NCI-H748 treated with DMSO at 0.1 percent for 48 hours (cell line): ENCODE data around the gene AKR1A1.
"Not testable (repeated sequence)": the region's sequence is repeated elsewhere in the genome, so short reads cannot be mapped to it uniquely, and the experiment has no call there.

ENCODE experiments used
- DNase-seq: peaks from one replicate; lab custom pipeline; 2025; lab: John Stamatoyannopoulos, UW

AKR1A1 gene

DNA sequence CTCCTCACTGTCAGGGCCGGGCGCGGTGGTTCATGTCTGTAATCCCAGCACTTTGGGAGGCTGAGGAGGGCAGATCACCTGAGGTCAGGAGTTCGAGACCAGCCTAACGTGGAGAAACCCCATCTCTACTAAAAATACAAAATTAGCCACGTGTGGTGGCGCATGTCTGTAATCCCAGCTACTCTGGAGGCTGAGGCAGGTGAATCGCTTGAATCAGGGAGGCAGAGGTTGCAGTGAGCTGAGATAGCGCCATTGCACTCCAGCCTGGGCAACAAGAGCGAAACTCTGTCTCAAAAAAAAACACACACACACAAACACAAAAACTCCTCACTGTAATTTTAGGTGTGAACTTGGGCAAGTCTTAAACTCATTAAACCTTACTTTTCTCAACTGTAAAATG, 26.7 kb upstream of the AKR1A1 start:
- DNase-seq: not testable (repeated sequence)

DNA sequence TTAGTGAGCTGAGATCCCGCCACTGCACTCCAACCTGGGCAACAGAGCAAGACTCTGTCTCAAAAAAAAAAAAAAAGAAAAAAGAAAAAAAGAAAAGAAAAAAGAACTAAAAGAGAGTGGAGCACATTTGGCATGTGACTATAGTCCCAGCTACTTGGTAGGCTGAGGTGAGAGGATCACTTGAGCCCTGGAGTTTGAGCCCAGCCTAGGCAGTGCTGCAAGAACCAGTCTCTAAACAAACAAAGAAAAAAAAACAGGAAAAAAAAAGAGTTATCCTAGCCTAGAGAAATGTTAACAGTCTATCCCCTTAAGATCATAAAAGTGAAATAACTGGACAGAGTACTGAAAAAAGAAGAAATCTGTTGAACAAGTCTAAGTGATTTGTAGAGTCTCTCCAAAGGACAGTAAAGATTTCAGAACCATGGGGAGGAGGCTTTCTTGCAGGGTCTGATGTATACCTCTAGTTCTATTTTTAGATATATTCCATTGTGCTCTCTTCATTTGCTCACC, 24.4 kb upstream of the AKR1A1 start:
- no peak for DNase-seq

DNA sequence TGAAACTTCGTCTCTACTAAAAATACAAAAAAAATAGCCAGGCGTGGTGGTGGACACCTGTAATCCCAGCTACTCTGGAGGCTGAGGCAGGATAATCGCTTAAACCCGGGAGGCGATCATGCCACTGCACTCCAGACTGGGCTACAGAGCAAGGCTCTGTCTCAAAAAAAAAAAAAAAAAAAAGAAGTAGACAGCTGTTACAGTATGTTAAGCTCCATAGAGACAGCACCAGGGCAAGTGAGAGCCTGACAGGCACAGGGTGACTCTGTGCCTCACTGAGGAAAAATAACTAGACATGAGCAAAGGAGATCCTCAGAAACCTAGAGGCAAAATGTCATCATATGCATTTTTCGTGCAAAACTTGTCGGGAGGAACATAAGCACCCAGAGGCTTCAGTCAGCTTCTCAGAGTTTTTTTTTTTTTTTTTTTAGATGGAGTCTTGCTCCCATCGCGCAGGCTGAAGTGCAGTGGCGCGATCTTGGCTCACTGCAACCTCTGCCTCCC, 19.9 kb upstream of the AKR1A1 start:
- no peak for DNase-seq

DNA sequence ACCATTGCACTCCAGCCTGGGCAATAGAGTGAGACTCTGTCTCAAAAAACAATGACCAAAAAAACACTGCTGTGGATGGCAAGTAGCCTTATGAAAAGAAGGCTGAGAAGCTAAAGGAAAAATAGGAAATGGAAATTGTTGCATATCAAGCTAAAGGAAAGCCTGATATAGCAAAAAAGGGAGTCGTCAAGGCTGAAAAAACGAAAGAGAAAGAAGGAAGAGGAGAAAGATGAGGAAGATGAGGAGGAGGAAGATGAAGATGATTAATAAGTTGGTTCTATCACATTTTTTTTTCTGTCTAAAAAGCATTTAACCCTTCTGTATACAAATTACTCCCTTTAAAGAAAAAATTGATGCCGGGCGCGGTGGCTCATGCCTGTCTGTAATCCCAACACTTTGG, 18.8 kb upstream of the AKR1A1 start:
- no peak for DNase-seq

DNA sequence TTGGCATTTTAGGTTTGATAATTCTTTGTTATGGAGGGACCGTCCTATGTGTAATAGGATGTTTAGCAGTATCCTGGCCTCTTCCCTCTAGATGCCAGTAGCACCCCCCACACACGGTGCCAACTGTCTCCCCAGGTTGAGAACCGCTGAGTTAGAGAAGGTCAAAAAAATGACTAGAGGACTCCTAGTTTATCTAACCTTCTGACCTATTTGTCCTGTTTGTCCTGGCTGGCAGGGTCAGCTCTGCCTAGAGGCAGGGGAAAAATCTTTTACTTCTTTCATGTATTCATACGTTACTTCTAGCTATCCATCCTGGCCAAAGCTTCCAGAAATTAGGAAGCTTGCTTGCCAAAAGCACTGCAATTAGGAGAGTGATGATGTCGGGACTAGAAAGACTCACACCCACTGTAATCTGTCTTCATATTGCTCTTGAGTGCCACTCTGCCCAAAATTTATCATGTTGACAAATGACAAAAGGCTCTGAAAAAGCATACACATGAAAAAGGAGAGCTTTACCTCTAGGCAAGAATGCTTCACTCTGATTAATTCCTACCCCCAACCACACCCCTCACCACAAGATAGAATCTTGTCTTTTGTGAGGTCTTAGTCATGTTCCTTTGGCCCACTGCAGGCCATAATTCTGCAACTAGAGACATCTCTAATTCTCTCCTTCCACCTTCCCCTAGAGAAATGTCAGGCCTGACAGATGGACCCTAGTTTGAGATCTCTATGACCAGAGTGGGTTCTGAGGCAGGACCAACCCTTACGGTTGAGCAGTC, 14.4 kb upstream of the AKR1A1 start:
- DNase-seq: no peak

DNA sequence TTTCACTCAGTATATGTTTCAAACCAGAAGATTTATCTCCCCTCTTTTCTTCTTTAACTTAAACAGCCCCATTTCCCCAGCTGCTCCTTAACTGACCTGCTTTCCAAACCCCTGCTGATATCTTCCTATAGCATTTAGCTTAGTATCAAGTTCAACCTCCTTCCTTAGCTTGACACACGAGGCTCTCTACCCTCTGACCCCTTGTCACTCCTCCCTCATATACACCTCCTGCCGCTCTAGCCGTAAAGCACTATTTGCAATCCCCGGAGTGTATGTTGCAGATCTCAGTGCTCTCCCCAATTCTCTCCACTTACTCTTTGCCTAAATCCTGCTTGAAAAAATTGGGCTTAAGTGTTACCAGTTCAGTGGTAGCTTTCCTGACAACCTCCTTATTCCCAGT, 13.7 kb upstream of the AKR1A1 start:
- no peak for DNase-seq

DNA sequence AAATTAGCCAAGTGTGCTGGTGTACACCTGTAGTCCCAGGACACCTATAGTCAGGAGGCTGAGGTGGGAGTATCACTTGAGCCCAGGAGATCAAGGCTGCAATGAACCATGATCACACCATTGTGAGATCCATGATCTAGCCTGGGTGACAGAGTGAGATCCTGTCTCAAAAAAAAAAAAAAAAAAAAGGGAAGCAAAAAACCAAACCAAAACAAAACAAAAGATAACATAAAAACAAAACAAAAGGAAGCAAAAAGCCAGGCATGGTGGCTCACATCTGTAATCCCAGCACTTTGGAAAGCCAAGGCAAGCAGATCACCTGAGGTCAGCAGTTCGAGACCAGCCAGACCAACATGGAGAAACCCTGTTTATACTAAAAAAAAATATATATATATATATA, 9.4 kb upstream of the AKR1A1 start:
- no peak for DNase-seq

DNA sequence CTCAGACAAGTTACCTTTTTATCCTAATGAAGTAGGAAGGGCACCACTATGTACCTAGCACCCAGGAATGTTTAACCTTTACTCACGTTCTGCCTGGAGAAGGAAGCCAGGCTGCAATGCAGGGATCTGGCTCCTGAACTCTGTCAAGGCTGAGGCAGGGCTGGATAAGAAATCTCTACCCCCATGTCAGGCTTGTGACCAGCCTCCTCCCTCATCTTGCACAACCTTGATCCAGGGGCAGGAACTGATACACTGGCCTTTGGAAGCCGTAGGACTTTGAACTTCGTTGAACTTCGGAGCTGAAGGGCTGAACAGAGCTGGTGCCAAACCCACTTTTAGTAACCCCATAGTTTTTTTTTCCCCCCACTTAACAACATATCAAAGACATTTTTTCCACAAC, 8.0 kb upstream of the AKR1A1 start:
- DNase-seq: no peak

DNA sequence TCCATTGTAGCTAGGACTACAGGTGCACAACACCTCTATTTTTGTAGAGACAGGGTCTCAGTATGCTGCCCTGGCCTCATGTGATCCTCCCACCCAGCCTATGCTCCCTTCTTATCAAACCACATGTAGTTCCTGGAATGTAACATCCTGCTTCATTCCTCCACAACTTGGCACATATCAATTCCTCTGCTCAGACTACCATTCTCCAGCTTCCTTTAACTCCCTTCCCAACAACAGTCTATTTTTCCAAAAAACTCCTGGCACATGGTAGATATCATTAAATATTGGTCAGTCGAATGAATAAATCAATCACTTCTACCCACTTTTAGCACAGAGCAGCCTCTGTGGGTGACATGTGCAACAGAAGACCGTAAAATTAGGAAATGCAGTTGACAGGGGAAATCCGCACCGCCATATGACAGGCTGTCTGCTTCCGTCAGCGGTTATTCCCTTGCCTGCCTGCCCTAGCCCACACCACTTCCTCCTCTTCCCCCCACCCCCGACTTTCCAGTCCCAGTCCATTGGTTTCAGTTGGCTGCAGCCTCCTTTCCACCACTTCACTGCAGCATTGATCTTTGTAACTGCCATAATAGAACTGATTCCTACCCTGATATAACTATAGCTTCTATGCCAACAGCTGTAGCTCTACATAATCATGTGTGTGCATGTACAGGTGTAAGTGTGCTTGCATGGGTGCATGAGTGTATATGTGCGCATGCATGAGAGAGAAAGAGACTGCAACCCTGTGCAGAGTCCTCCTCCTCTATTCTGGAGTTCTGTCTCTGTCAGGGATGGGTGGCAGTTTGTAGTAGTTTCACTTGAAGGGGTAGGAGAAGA, 6.8 kb upstream of the AKR1A1 start:
- DNase-seq: no peak

DNA sequence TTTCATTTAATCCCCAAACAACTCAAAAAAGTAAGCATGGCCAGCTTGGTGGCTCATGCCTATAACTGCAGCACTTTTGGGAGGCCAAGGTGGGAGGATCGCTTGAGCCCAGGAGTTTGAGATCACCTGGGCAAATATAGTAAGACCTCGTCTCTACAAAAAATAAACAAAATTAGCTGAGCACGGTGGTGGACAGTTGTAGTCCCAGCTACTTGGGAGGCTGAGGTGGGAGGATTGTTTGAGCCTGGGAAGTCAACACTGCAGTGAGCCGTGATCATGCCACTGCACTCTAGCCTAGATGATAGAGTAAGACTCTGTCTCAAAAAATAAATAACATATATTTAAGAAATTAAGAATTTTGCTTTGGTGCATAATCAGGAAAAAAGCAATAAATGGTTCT, 6.1 kb upstream of the AKR1A1 start:
- no peak for DNase-seq

DNA sequence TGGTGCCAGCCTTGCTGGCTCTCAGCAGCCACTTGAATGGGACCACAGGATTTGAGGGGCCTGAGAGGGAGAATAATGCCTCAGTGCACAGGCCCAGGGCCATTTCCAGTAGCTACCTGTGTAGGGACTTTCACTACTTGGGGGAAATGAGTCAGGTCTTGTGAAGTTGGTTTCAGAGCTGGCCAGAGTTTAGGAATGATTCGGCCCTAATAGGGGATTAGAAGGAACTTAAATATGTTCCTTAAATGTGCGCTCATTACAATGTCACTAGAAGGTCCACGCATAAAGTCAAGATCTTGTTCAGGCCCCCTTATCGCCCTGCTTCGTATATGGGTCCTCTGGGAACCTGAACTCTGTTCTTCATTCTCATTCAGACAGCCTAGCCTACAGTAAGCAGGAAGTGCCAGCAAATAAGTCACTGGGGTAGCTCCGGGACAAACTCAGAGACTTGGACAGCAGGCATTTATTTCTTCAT, 5.6 kb upstream of the AKR1A1 start:
- no peak for DNase-seq

DNA sequence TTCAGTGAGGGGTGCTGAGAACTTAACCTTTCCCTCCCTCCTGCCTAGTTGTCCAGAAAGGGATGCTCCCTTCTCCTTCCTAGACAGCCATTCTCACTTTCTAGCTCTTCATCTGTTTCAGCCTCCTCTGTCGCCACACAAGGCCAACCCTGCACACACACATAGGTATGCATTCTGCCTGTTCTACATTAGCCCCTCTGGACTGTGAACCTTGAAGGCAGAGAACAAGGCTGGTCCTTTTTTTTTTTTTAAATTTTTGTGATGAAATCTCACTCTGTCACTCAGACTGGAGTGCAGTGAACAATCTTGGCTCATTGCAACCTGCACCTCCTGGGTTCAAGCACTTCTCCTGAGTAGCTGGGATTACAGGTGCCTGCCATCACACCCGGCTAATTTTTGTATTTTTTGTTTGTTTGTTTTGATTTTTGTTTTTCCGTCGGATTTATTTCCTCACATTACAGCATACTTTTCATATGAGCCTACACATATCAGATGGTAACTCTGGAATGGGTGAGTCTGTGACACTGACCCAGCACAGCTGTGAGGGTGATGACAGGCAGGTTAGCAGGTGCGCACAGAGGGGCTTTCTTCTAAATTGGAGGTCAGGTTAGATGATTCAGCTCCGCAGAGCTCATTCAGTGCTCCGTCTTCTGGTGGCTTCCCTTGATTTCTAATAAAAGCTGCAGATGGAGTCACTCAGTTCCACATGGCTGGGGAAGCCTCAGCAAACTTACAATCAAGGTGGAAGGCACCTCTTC, 4.9 kb upstream of the AKR1A1 start:
- DNase-seq: no peak

DNA sequence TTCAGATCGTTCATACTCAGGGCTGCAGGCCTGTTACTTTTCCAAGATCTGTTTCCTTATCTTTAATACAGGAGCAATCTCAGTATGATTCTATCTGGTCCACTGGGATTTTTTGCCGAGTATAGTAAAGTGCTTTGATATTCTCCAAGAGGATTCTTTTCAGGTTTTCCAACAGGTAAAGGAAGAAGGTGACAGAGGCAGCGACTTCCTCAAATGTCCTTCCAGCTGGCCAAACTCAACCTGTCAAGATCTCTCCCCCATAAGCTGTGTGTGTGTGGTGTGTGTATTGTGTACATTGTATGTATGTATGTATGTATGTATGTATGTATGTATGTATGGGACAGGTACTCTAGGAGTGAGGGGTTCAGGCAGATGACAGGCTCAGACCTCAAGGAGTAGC, 1.1 kb downstream of the AKR1A1 start:
- DNase-seq: no peak

DNA sequence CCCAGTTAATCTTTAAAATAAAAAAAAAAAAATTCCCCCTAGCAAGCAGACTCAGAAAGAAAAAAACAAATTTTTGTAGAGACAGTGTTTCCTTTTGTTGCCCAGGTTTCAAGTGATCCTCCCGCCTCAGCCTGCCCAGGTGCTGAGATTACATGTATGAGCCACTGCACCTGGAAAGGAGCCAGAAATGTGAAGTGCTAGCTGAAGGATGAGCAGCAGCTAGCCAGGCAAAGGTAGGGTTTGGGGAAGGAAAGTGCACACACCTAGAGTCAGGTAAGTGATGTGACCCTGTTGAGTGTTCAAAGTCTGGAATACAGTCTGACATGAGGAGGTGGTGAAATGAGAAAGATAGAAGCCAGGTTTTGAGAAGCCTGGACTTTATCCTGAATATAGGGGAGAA, 1.7 kb downstream of the AKR1A1 start:
- peak; percentile 54 for DNase-seq

DNA sequence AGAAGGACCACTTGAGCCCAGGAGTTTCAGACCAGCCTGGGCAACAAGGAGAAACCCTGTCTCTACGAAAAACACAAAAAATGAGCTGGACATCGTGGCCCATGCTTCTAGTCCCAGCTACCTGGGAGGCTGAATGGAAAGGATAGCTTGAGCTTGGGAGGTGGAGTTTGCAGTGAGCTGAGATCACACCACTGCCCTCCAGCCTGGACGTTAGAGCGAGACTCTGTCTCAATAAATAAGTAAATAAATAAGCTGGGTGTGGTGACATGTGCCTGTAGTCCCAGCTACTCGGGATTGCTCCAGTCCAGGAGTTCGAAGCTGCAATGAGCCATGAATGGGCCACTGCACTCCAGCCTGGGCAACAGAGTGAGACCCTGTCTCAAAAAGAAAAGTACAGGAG, 3.6 kb downstream of the AKR1A1 start:
- DNase-seq: no peak

DNA sequence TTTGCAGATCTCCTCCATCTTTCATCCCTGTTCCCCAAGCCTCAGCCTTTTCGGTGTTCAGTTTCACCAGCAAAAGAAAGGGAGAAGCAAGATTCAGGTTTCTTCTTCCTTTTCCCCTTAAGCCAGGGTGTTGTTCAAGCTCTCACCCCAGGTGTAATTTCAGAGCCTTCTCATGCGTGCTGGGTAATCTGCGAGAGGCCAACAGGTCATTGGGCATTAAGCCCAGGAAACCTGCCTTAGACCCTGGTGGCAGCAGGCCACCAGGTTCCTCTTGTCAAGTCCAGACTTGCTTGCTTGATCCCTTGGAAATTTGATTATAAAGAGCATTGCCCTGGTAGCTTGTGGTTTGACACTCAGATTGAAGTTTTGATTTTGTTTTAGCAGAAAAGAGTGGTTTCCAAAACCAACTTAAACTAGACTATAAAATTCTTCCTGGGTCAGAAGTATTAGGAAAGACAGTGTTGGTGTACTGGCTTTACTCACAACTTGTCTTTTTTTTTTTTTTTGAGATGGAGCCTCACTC, 6.9 kb downstream of the AKR1A1 start:
- no peak for DNase-seq

DNA sequence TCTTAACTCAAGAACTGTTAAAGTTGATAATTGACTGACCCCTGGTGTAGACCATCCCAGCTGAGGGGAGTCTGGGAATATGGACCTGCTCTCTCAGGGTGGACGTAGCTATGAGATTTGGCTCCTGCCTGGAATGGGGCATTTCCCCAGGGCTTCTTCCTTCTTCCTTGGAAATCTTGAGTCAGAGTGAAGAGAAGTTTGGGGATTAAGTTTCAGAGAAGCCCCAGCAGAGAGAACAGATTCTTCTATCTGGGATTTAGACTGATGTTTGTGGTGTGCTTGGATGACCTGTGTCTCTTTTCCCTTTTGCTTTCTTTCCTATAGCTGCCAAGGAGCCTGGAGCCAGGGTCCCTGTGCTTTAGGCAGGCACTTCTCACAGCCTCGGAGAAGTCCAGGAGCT, 13.2 kb downstream of the AKR1A1 start:
- DNase-seq: no peak

DNA sequence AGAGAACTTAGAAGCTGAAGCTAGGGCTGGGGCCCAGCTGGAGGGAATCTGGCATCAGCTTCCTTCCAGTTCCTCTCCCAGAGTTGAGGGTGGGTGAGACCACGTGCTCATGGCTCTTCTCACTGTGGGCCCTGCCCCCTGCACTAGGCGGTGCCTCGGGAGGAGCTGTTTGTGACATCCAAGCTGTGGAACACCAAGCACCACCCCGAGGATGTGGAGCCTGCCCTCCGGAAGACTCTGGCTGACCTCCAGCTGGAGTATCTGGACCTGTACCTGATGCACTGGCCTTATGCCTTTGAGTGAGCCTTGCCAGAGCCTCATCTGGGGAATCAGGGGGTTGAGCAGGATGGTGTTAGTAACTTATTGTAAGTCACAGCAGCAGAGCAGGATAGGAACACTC, 16.1 kb downstream of the AKR1A1 start:
- no peak for DNase-seq

DNA sequence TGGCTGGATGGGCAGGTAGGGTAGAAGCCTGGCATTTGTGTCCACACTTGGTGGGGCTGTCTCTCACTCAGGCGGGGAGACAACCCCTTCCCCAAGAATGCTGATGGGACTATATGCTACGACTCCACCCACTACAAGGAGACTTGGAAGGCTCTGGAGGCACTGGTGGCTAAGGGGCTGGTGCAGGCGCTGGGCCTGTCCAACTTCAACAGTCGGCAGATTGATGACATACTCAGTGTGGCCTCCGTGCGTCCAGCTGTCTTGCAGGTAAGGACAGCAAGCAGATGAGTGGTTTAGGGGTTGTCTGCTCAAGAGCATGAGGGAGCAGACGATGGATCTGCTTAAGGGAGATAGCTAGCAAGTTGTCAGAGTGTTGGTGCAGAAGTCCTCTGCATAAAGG, 17.3 kb downstream of the AKR1A1 start:
- DNase-seq: no peak

DNA sequence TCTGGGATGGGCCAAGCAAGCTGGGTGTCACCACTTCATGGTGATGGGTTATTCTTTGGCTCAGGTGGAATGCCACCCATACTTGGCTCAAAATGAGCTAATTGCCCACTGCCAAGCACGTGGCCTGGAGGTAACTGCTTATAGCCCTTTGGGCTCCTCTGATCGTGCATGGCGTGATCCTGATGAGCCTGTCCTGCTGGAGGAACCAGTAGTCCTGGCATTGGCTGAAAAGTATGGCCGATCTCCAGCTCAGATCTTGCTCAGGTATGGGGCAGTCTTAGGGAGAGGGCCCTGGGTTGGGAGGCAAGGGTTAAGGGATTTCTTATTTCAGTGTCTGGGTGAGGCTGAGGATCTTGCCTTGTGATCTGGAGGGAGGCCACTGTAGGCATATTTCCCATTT, 17.8 kb downstream of the AKR1A1 start:
- no peak for DNase-seq

DNA sequence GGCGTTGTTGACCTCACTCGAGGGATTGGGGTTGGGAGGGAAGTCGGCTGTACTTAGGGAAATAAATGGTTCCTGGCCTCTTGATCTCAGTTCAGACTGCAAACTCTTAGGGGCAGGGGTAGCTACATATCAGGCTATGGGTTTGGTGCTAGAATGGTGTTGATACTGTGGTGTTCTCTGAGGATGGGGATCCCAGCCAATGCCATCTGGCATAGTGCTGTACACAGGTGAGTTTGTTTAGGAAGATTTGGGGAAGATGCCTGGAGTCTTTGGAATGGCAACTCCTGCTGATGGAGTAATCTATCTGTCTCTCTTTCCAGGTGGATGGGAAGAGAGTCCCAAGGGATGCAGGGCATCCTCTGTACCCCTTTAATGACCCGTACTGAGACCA, 18.9 kb downstream of the AKR1A1 start:
- DNase-seq: no peak

DNA sequence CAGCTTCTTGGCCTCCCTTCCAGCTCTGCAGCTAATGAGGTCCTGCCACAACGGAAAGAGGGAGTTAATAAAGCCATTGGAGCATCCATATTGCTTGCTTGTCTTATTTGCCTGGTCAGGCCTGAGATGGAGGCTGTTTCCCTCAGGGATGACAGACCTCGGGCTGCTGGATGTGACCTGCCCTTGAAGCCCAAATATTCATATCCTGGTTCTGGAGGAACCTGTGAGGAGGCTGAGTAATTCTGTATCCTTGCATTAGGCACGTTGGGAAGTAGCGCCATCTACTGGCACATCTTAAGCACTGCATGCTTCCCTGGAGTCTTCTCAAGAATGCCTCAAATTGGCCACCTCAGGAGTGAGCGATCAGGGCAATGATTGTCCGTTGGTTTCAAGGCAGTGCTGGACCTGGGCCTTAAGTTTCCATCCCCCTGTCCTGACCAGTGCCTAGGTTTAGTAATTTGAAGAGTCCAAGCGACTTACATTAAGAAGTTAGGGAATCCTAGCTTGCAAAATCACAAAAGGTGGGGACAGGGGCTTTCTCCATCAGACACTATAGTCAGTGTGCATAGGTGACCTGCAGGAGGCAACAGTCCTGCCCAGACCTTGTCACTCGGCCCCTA, 19.4 kb downstream of the AKR1A1 start:
- peak; percentile 69 for DNase-seq
